K562 (cell line): Measurements from ENCODE around the gene TRIM23. TPM values are rescaled to one million over a fixed set of nuclear protein-coding genes. Genes with fewer than 3 reads are reported as not detected.
A peak's percentile ranks its signal among the peaks of the same experiment; 100 is the strongest.

Source experiments
- EHMT2 ChIP-seq: fragments of 450-650 bp; IDR thresholded peaks from 2 replicates; pipeline ENCODE4 v1.6.1; 2018; ENCODE audit warnings: antibody characterized with exemption
- ERF ChIP-seq: fragments of 450-650 bp; formaldehyde crosslinking; IDR thresholded peaks from 2 replicates; pipeline ENCODE4 v1.4.0; 2020; ENCODE audit warnings: mild to moderate bottlenecking, mixed read lengths
- GTF2B ChIP-seq: IDR thresholded peaks from 2 replicates; pipeline ENCODE4 v1.6.1; 2011; ENCODE audit not compliant: insufficient read length; ENCODE audit errors: extremely low read depth
- NBN ChIP-seq: fragments of 450-650 bp; IDR thresholded peaks from 2 replicates; pipeline ENCODE4 v1.6.1; 2016; ENCODE audit warnings: low read depth, mild to moderate bottlenecking
- RAD21 ChIP-seq, 2 experiments: fragments of 250-450 bp in 1 of 2; fragments of 450-650 bp in 1 of 2; sonication (Bioruptor Pico) in 1 of 2; formaldehyde crosslinking in 1 of 2; IDR thresholded peaks in 1 of 2; conservative IDR thresholded peaks in 1 of 2; 2 replicates each; pipeline versions ENCODE4 v1.4.0 to v1.8.0; 2020 to 2022; ENCODE audit warnings: mild to moderate bottlenecking in 2 of 2, moderate library complexity in 1 of 2
- RREB1 ChIP-seq: fragments of 250-450 bp; sonication (Bioruptor Pico); IDR thresholded peaks from 2 replicates; pipeline ENCODE4 v1.4.0; 2020
- SREBF1 ChIP-seq: fragments of 150-350 bp; IDR thresholded peaks from 2 replicates; pipeline ENCODE4 v1.6.1; 2014; ENCODE audit warnings: antibody characterized with exemption, low read depth, low read length, borderline replicate concordance
- TARDBP ChIP-seq: fragments of 450-650 bp; IDR thresholded peaks from 2 replicates; pipeline ENCODE4 v1.6.1; 2016
- THAP7 ChIP-seq: fragments of 250-450 bp; sonication (Bioruptor Pico); IDR thresholded peaks from 2 replicates; pipeline ENCODE4 v1.5.0; 2021
- ZFPM2 ChIP-seq: fragments of 250-450 bp; sonication (Bioruptor Pico); IDR thresholded peaks from 2 replicates; pipeline ENCODE4 v1.5.1; 2022; ENCODE audit warnings: mild to moderate bottlenecking
- ZNF217 ChIP-seq: sonication (generic); formaldehyde crosslinking; IDR thresholded peaks from 2 replicates; pipeline ENCODE4 v1.8.0; 2022; ENCODE audit warnings: mild to moderate bottlenecking, missing genetic modification reagents
- ZNF695 ChIP-seq: fragments of 450-650 bp; formaldehyde crosslinking; IDR thresholded peaks from 2 replicates; pipeline ENCODE4 v1.4.0; 2020; ENCODE audit warnings: mild to moderate bottlenecking, moderate library complexity
- ZNF740 ChIP-seq, 3 experiments: fragments of 200-800 bp in 1 of 3; sonication (Bioruptor generic) in 1 of 3; sonication (generic) in 1 of 3; formaldehyde crosslinking in 1 of 3; IDR thresholded peaks; 2 replicates each; pipeline versions ENCODE4 v1.6.1 to v1.8.0; 2016 to 2022; ENCODE audit warnings: mild to moderate bottlenecking in 2 of 3, missing compliant biosample characterization in 2 of 3, missing genetic modification characterization in 2 of 3, missing genetic modification reagents in 1 of 3
- ZNF76 ChIP-seq: fragments of 250-450 bp; sonication (Bioruptor Pico); IDR thresholded peaks from 2 replicates; pipeline ENCODE4 v1.4.0; 2020; ENCODE audit warnings: mild to moderate bottlenecking, moderate library complexity, borderline replicate concordance
- ZNF780A ChIP-seq: fragments of 250-450 bp; sonication (Bioruptor Pico); IDR thresholded peaks from 2 replicates; pipeline ENCODE4 v1.5.0; 2021; ENCODE audit warnings: mild to moderate bottlenecking
- polyA plus RNA-seq, 8 experiments: library from polyadenylated mRNA; depleted of rRNA in 4 of 8; stranded (reverse) in 5 of 8; unstranded in 3 of 8; fragments of >200 nt; fragmentation: Nextera tagmentation in 2 of 8; fragmentation: Illumina TruSeq in 1 of 8; extraction: Ambion mirVana in 2 of 8; extraction: Trizol in 1 of 8; gene quantifications; 2 replicates each; pipeline versions ENCODE4 v1.2.1 to v1.2.3, GENCODE V29; 2011 to 2014; ENCODE audit warnings: inconsistent platforms in 1 of 8, missing spikeins in 1 of 8
- total RNA-seq, 7 experiments: library from RNA; depleted of rRNA in 6 of 7; stranded (reverse); fragments of >200 nt in 6 of 7; fragmentation: Illumina TruSeq in 2 of 7; extraction: Trizol in 2 of 7; gene quantifications; 2 replicates each; pipeline versions ENCODE4 v1.2.1 to v1.2.3, GENCODE V29; 2011 to 2021; ENCODE audit warnings: low replicate concordance in 1 of 7

Gene TRIM23
- total and polyA plus RNA-seq, 9 of the 15 experiments (the other 6 are each of a cell fraction or from before 2014, with no cell fraction given) = 2.4 to 8.5 (median 4.9) TPM

GRCh38 chr5:65624571-65625555 is 730 bp upstream of the TRIM23 start, which contains the start of the genes SHLD3 and TRAPPC13 (continued):
- TF ChIP-seq TARDBP (no peak), ZNF780A (CRISPR knock-in tag) (no peak), EHMT2 (peak; percentile 18; the same call in 1 of the 2 replicates), SREBF1 (0 out of 2 replicates have a peak, but pooled peaks have one; percentile 12), RAD21 (CRISPR knock-in tag; conservative IDR thresholded peaks at IDR 0.05 in 1 of 2, IDR thresholded peaks at IDR 0.05 in 1 of 2) (no peak), ZFPM2 (CRISPR knock-in tag) (no peak), RREB1 (CRISPR knock-in tag) (no peak), ZNF217 (CRISPR knock-in tag) (no peak), ZNF695 (CRISPR knock-in tag) (no peak), THAP7 (CRISPR knock-in tag) (no peak), ZNF76 (CRISPR knock-in tag) (no peak), ERF (no peak), ZNF740 (CRISPR knock-in tag; IDR thresholded peaks at IDR 0.05) (no peak), ZNF740 (tag; IDR thresholded peaks at IDR 0.05) (no peak; a peak in 1 of 4 replicates), NBN (no peak; the same call in 1 of the 2 replicates), GTF2B (no peak)
